ENCODE data around the gene CD27. TPM values are rescaled to one million over a fixed set of nuclear protein-coding genes. Genes with fewer than 3 reads are reported as not detected.
"Not testable (repeated sequence)": the region's sequence is repeated elsewhere in the genome, so short reads cannot be mapped to it uniquely, and the experiment has no call there.

The CD27 gene
- total and polyA plus RNA-seq, 5 donors, result 0.27 to 0.80 (median 0.31) TPM; not detected in 1

- DNase-seq (no peak), ATAC-seq (no peak)
- Histone ChIP-seq H3K27ac (ENCODE audit: low read length) (no peak overlapping the region), H3K9me3 (ENCODE audit: control insufficient read depth, low read length) (no peaks in the 10 kb centered on the region), H3K4me3 (ENCODE audit: low read length) (no peak overlapping the region), H3K4me1 (ENCODE audit: control insufficient read depth, insufficient read depth, low read length) (peaks cover 4% of the 10 kb centered on the region), H3K27me3 (ENCODE audit: control insufficient read depth, insufficient read depth) (no peaks in the 10 kb centered on the region)
- intact Hi-C loops (cut with DNase I), result loop anchor here in 3 of 4 donors (2.0 to 10.0 kb wide), 3 partner anchors 37 to 139 kb away; no protein-coding TSS in a partner anchor
- WGBS, result 88% methylated on average over 6 of the region's 6 CpGs
Observed at GRCh38 chr12:6463858-6464257, 19.1 kb downstream of the CD27 start.

- H3K27ac ChIP-seq (ENCODE audit: low read length), result no peak overlapping the region
- WGBS, result 90% methylated on average over 8 of the region's 8 CpGs
Observed at GRCh38 chr12:6464531-6464930, 19.8 kb downstream of the CD27 start.

GRCh38 chr12:6465467-6466183 is 20.9 kb downstream of the CD27 start:
- no peak overlapping the region for H3K27ac ChIP-seq (ENCODE audit: low read length)
- peak; percentile 32 to 34 for ATAC-seq
- DNase-seq, result no peak

More at GRCh38 chr12:6464531-6464930, 19.8 kb downstream of the CD27 start:
- H3K4me1 ChIP-seq (ENCODE audit: control insufficient read depth, insufficient read depth, low read length), result peaks cover 4% of the 10 kb centered on the region
- DNase-seq (no peak), ATAC-seq (no peak)
- H3K9me3 ChIP-seq (ENCODE audit: control insufficient read depth, low read length), result no peaks in the 10 kb centered on the region
- H3K4me3 ChIP-seq (ENCODE audit: low read length), result no peak overlapping the region
- no peaks in the 10 kb centered on the region for H3K27me3 ChIP-seq (ENCODE audit: control insufficient read depth, insufficient read depth)
- intact Hi-C loops (cut with DNase I), result loop anchor here in 3 of 4 donors (2.0 to 10.0 kb wide), 3 partner anchors 37 to 140 kb away; no protein-coding TSS in a partner anchor

GRCh38 chr12:6466184-6466573 is 21.4 kb downstream of the CD27 start:
- intact Hi-C loops (cut with DNase I), result loop anchor here (5.0 to 10.0 kb wide), 3 partner anchors 44 to 141 kb away; no protein-coding TSS in a partner anchor
- Histone ChIP-seq H3K27ac (ENCODE audit: low read length) (no peak overlapping the region), H3K27me3 (ENCODE audit: control insufficient read depth, insufficient read depth) (no peaks in the 10 kb centered on the region), H3K4me1 (ENCODE audit: control insufficient read depth, insufficient read depth, low read length) (peaks cover 4% of the 10 kb centered on the region), H3K4me3 (ENCODE audit: low read length) (no peak overlapping the region), H3K9me3 (ENCODE audit: control insufficient read depth, low read length) (no peaks in the 10 kb centered on the region)
- 95% methylated on average over 5 of the region's 5 CpGs for WGBS
- ATAC-seq (no peak), DNase-seq (no peak)

More at GRCh38 chr12:6465467-6466183, 20.9 kb downstream of the CD27 start:
- no peaks in the 10 kb centered on the region for H3K27me3 ChIP-seq (ENCODE audit: control insufficient read depth, insufficient read depth)
- WGBS, result 32% methylated on average over 6 of the region's 6 CpGs
- no peak overlapping the region for H3K4me3 ChIP-seq (ENCODE audit: low read length)
- H3K4me1 ChIP-seq (ENCODE audit: control insufficient read depth, insufficient read depth, low read length), result peaks cover 4% of the 10 kb centered on the region
- intact Hi-C loops (cut with DNase I), result loop anchor here (2.0 to 10.0 kb wide), 4 partner anchors 43 to 141 kb away; no protein-coding TSS in a partner anchor
- H3K9me3 ChIP-seq (ENCODE audit: control insufficient read depth, low read length), result no peaks in the 10 kb centered on the region

- 90% methylated on average over 4 of the region's 4 CpGs for WGBS
- not testable (repeated sequence) for H3K4me1 ChIP-seq (ENCODE audit: control insufficient read depth, insufficient read depth, low read length); H3K9me3 ChIP-seq (ENCODE audit: control insufficient read depth, low read length); H3K27ac ChIP-seq (ENCODE audit: low read length); H3K27me3 ChIP-seq (ENCODE audit: control insufficient read depth, insufficient read depth); DNase-seq; ATAC-seq; H3K4me3 ChIP-seq (ENCODE audit: low read length)
- intact Hi-C loops (cut with DNase I), result loop anchor here (5.0 to 10.0 kb wide), 3 partner anchors 44 to 142 kb away; no protein-coding TSS in a partner anchor
Observed at GRCh38 chr12:6466751-6467150, 22.0 kb downstream of the CD27 start.

- not testable (repeated sequence) for H3K27ac ChIP-seq (ENCODE audit: low read length); H3K4me1 ChIP-seq (ENCODE audit: control insufficient read depth, insufficient read depth, low read length); H3K4me3 ChIP-seq (ENCODE audit: low read length); ATAC-seq; H3K27me3 ChIP-seq (ENCODE audit: control insufficient read depth, insufficient read depth); H3K9me3 ChIP-seq (ENCODE audit: control insufficient read depth, low read length)
- 96% methylated on average over 9 of the region's 9 CpGs for WGBS
- peak in 1 of 3 donors; percentile 51 for DNase-seq
- intact Hi-C loops (cut with DNase I), result loop anchor here (5.0 to 10.0 kb wide), 3 partner anchors 45 to 143 kb away; no protein-coding TSS in a partner anchor
Observed at GRCh38 chr12:6467571-6468282, 23.0 kb downstream of the CD27 start.

GRCh38 chr12:6468283-6468575 is 23.5 kb downstream of the CD27 start:
- Histone ChIP-seq H3K27ac (ENCODE audit: low read length) (no peak overlapping the region), H3K27me3 (ENCODE audit: control insufficient read depth, insufficient read depth) (no peaks in the 10 kb centered on the region), H3K9me3 (ENCODE audit: control insufficient read depth, low read length) (no peaks in the 10 kb centered on the region), H3K4me3 (ENCODE audit: low read length) (no peak overlapping the region), H3K4me1 (ENCODE audit: control insufficient read depth, insufficient read depth, low read length) (no peaks in the 10 kb centered on the region)
- DNase-seq (no peak), ATAC-seq (no peak)
- intact Hi-C loops (cut with DNase I), result loop anchor here (5.0 to 10.0 kb wide), 3 partner anchors 46 to 143 kb away; no protein-coding TSS in a partner anchor

GRCh38 chr12:6469092-6469491 is 24.3 kb downstream of the CD27 start:
- DNase-seq, result no peak
- no peak for ATAC-seq
- WGBS, result 68% methylated on average over 6 of the region's 6 CpGs
- no peaks in the 10 kb centered on the region for H3K4me1 ChIP-seq (ENCODE audit: control insufficient read depth, insufficient read depth, low read length)
- no peaks in the 10 kb centered on the region for H3K27me3 ChIP-seq (ENCODE audit: control insufficient read depth, insufficient read depth)
- peak overlapping the region; percentile 86 for H3K4me3 ChIP-seq (ENCODE audit: low read length)
- no peak overlapping the region for H3K27ac ChIP-seq (ENCODE audit: low read length)
- intact Hi-C loops (cut with DNase I), result loop anchor here (5.0 to 10.0 kb wide), 3 partner anchors 47 to 144 kb away; no protein-coding TSS in a partner anchor
- H3K9me3 ChIP-seq (ENCODE audit: control insufficient read depth, low read length), result no peaks in the 10 kb centered on the region

GRCh38 chr12:6469609-6470374 is 25.0 kb downstream of the CD27 start:
- no peaks in the 10 kb centered on the region for H3K27me3 ChIP-seq (ENCODE audit: control insufficient read depth, insufficient read depth)
- WGBS, result 19% methylated on average over 16 of the region's 16 CpGs
- H3K9me3 ChIP-seq (ENCODE audit: control insufficient read depth, low read length), result no peaks in the 10 kb centered on the region
- ATAC-seq, result no peak
- peak overlapping the region; percentile 86 for H3K4me3 ChIP-seq (ENCODE audit: low read length)
- intact Hi-C loops (cut with DNase I), result loop anchor here (5.0 to 10.0 kb wide), 3 partner anchors 47 to 145 kb away; no protein-coding TSS in a partner anchor
- H3K27ac ChIP-seq (ENCODE audit: low read length), result peak overlapping the region; percentile 85
- no peaks in the 10 kb centered on the region for H3K4me1 ChIP-seq (ENCODE audit: control insufficient read depth, insufficient read depth, low read length)
- no peak for DNase-seq

GRCh38 chr12:6470375-6471163 is 25.8 kb downstream of the CD27 start, which contains the start of gene VAMP1:
Gene VAMP1, minus strand, starts transcription at chr12:6470677. Its CDS starts 146 bp downstream, at chr12:6470531.
- Histone ChIP-seq H3K4me3 (ENCODE audit: low read length) (peak within 1 kb of the TSS; percentile 86), H3K9me3 (ENCODE audit: control insufficient read depth, low read length) (no peaks in the 10 kb centered on the region), H3K27ac (ENCODE audit: low read length) (peak within 1 kb of the TSS; percentile 85), H3K4me1 (ENCODE audit: control insufficient read depth, insufficient read depth, low read length) (no peaks in the 10 kb centered on the region), H3K27me3 (ENCODE audit: control insufficient read depth, insufficient read depth) (no peaks in the 10 kb centered on the region)
- intact Hi-C loops (cut with DNase I), result no loop called here
- ATAC-seq (peak; percentile 98), DNase-seq (peak; percentile 98 to 99 (median 99))
- under 1% methylated on average over 69 of the region's 69 CpGs for WGBS

All from right cardiac atrium (tissue), 5 donors.